Stimulated activated CD4-positive, alpha-beta T cell treated with anti-CD3 and anti-CD28 coated beads, Interleukin-4, amount 100 ng/mL, for 1 hour (primary cell): ENCODE results near the gene BICDL2.
"Not testable (repeated sequence)": the region's sequence is repeated elsewhere in the genome, so short reads cannot be mapped to it uniquely, and the experiment has no call there.

Experiments used
- DNase-seq: peaks from one replicate; pipeline ENCODE4 v3.0.0-alpha.2; 2020

The BICDL2 gene, protein sequence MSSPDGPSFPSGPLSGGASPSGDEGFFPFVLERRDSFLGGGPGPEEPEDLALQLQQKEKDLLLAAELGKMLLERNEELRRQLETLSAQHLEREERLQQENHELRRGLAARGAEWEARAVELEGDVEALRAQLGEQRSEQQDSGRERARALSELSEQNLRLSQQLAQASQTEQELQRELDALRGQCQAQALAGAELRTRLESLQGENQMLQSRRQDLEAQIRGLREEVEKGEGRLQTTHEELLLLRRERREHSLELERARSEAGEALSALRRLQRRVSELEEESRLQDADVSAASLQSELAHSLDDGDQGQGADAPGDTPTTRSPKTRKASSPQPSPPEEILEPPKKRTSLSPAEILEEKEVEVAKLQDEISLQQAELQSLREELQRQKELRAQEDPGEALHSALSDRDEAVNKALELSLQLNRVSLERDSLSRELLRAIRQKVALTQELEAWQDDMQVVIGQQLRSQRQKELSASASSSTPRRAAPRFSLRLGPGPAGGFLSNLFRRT

DNA sequence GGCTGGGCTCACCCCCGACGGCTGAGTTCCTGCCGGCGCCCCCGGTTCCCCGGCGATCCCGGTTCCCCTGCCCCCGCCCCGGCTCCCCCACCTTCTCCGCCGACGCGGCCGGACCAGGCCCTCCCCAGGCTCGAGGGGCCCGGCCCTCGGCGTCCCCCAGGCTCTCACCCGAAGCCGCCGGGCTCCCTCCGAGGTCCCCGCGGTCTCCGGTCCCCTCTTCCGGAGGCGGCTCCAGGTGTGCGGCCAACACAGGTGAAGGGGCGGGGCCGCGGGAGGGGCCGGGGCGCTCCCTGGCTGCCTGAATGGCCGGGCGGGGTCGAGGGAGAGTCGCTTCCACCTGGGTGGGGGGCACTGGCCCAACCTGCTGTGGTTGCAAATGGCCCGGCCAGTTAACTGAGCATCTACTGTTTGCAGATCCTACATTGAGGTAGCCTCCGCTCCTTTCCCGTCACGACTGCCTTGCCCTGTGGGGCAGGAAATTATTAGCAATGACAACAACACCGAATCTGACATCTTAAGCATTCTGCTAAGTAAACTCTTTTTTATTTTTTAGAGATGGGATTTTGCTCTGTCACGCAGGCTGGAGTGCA lies at the start of gene BICDL2:
Gene BICDL2 (minus strand): TSS at position 219 of the 590 bp plus-strand sequence. CDS start 1,448 bp downstream, outside the sequence.
- no peak for DNase-seq

DNA sequence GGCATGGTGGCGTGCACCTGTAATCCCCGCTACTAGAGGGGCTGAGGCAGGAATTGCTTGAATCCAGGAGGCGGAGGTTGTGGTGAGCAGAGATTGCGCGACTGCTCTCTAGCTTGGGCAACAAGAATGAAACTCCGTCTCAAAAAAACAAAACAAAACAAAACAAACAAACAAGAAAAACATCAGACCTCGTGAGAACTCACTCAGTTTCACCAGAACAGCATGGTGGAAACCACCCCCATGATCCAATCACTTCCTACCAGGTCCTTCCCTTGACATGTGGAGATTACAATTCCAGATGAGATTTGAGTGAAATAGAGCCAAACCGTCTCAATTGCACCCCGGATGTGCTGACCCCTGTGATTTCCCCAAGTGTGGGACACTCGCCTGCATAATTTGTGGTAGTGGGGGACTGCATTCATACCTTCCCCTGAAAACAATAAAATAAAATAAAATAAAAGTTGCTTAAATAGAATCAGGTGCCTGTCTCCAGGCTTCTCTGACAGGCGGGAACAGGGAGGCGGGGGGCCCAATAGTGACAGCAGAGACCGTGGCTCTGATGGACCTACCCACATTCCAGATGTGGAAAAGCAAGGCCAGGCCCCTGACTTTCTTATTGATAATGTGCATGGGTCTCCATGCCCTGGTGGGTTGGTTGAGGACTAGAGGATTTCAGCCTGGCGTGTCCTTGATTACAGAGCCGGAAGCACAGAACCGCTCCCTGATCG lies 49.3 kb upstream of the BICDL2 start:
- DNase-seq, result no peak

GRCh38 chr16:3084969-3085670 lies 48.4 kb upstream of the BICDL2 start:
- no peak for DNase-seq

GRCh38 chr16:3084491-3084890 lies 47.7 kb upstream of the BICDL2 start:
- DNase-seq, result no peak

- DNase-seq, result not testable (repeated sequence)
Measured at GRCh38 chr16:3083408-3083807, 46.7 kb upstream of the BICDL2 start.

DNA sequence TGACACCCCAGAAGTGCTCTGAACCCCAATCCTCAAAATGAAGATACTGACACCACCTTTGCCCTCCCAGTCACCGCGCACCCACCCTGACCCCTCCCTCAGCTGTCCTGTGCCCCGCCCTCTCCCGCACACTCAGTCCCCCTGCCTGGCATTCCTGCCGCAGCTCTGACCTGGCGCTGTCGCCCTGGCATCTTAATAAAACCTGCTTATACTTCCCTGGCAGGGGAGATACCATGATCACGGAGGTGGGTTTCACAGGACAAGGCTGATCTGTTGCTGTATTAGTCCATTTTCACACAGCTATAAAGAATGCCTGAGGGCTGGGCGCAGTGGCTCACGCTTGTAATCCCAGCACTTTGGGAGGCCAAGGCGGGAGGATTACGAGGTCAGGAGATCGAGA lies 45.2 kb upstream of the BICDL2 start:
- DNase-seq, result not testable (repeated sequence)

- no peak for DNase-seq
Measured at GRCh38 chr16:3080024-3080423, 43.3 kb upstream of the BICDL2 start.

DNA sequence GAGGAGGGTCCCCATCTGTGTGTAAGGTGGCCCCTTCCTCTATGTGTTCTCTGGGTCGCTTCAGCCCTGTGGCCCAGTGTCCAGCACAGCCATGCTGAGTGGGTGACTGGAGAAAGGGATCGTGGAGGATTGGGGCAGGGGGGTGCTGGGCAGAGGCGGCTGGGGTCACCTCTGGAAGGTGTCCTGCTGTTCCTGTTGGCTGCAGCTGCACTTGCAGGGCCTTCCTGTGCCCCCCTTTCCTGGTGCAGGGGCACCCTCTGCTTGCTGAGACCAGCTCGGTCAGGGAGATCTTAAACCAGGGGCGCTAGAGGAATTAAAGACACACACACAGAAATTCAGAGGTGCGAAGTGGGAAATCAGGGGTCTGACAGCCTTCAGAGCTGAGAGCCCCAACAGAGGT lies 39.8 kb upstream of the BICDL2 start:
- DNase-seq, result no peak

DNA sequence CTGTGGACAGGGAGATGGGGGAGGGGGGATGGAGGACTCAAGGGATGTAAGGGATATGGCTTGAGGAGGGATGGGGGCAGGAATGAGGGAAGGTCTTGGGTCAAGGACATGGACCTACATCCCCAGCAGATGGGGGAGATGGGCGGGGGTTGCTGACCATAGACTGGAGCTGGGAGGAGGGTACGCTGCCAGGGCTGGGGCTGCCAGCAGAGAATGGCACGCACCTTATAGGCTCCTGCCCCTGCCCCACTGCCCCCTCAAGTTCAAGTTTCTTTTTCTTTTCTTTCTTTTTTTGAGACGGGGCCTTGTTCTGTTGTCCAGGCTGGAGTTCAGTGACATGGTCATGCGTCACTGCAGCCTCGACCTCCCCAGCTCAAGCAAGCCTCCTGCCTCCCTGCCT lies 39.2 kb upstream of the BICDL2 start:
- DNase-seq, result not testable (repeated sequence)

- DNase-seq, result no peak
Measured at GRCh38 chr16:3075523-3075915, 38.8 kb upstream of the BICDL2 start.

GRCh38 chr16:3074860-3075522 lies 38.2 kb upstream of the BICDL2 start:
- peak; percentile 59 for DNase-seq

GRCh38 chr16:3073448-3073847 lies 36.7 kb upstream of the BICDL2 start:
- no peak for DNase-seq

- DNase-seq, result not testable (repeated sequence)
Measured at GRCh38 chr16:3072576-3073263, 36.0 kb upstream of the BICDL2 start.

GRCh38 chr16:3072148-3072547 lies 35.4 kb upstream of the BICDL2 start:
- DNase-seq, result not testable (repeated sequence)

GRCh38 chr16:3071655-3072054 lies 34.9 kb upstream of the BICDL2 start:
- DNase-seq, result no peak

- no peak for DNase-seq
Measured at GRCh38 chr16:3070608-3071111, 33.9 kb upstream of the BICDL2 start.

DNA sequence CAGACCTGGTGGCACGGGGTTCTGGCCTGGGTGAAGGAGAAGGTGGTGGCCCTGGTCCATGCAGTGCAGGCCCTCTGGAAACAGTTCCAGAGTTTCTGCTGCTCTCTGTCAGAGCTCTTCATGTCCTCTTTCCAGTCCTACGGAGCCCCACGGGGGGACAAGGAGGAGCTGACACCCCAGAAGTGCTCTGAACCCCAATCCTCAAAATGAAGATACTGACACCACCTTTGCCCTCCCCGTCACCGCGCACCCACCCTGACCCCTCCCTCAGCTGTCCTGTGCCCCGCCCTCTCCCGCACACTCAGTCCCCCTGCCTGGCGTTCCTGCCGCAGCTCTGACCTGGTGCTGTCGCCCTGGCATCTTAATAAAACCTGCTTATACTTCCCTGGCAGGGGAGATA lies 32.4 kb upstream of the BICDL2 start:
- DNase-seq, result not testable (repeated sequence)

GRCh38 chr16:3068487-3068886 lies 31.7 kb upstream of the BICDL2 start:
- no peak for DNase-seq

GRCh38 chr16:3066440-3066748 lies 29.6 kb upstream of the BICDL2 start:
- no peak for DNase-seq

DNA sequence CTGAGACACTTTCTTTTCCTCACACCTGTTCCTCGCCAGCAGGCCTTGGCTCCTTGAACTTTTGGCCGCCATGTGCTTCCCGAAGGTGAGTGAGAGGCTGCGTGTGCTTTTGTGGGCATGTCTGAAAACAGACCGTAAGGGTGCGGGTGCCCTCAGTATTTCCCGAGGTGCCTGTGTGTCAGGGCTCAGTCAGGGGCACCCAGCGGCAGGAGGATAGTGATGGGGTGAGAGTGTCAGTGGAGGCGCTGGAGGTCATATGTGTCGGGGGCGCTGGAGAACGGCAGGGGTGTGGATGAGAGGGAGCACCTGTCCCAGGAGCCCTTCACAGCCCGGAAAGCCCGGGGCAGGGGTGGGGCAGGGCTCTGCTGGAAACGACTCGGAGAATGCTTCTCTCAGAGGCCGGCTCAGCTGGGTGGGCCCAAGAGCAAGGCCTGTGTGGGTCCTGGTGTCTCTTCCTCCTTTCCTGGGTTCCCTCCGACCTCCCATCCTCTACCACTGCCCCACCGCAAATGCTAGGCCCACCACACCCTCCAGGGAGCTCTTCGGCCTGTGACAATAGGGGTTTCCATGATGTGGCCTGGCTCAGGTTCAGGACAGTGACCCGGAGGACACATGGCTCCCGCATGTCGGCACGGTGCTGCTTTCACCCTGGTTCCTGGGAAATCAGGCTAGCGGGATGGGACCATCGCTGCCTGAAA lies 29.1 kb upstream of the BICDL2 start:
- peak; percentile 38 for DNase-seq
